Stimulated activated CD8-positive, alpha-beta memory T cell treated with anti-CD3 and anti-CD28 coated beads, Interleukin-7, amount 100 ng/mL, for 48 hours (primary cell): ENCODE data around the gene ABLIM2.

ENCODE experiments used
- DNase-seq, 2 donors: peaks; one replicate each; pipeline ENCODE4 v3.0.0-alpha.2; 2020; ENCODE audit warnings: low read depth in 1 of 2; ENCODE audit errors: extremely low read depth in 1 of 2

Gene ABLIM2

DNA sequence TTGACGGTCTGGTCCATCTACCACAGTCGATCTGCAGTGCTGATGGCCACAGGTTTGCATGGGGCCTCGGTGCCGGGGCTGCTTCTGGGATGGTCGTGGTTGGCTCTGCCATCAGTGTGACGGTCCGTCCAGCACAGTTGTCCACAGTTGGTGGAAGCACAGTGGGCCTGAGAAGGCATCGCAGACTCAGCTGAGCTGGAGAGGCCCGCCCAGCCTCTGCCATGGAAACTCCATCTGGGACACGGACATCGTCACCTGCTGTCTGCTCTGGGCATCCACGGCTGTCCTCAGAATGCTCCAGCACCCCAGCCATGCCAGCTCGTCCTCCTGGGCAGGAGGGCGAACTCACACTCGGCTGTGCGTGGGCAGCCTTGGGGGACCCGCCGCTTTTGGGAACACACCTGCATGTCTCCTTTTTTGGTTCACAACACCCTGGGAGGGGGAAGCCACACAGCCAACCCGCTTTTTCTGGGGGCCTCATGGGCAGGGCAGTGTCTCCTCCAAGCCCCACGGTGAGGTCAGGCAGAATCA lies 33.0 kb downstream of the ABLIM2 start:
- DNase-seq: no peak

DNA sequence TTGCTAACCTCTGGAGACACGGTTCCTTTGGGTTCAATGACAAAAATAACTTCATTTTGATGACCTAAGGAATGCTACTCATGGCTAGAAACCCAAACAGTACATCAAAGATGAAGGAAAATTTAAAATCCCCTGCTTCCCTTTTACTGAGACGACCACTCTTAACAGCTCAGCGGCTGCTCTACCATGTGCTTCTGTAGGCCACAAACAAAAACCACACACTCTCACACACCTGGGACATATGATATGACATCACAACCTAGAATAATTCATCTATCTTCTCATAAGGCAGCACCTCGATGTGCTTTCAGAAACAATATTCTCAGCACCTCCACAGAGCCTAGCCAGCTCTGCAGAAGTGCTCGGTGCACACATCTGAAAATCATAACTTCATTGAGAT lies 34.7 kb downstream of the ABLIM2 start:
- no peak for DNase-seq

DNA sequence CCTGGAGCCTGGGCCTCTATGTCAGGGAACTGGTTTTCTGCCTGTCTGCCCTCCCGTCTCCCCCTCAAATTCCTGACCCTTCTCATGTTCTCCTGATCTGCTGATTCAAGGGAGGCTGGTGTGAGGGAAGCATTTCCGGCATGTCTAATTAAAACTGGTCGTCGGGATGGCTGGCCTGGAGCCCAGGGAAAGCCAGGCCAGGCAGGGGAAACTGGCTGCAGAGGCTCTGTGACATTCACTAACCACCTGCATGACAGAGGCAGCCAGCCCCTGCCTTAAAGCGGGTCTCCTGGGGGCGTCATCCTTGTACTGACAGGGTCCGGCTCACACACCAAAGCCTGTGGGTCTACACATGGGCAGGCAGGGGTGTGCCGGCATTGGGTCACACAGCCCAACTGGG lies 35.2 kb downstream of the ABLIM2 start:
- no peak for DNase-seq

DNA sequence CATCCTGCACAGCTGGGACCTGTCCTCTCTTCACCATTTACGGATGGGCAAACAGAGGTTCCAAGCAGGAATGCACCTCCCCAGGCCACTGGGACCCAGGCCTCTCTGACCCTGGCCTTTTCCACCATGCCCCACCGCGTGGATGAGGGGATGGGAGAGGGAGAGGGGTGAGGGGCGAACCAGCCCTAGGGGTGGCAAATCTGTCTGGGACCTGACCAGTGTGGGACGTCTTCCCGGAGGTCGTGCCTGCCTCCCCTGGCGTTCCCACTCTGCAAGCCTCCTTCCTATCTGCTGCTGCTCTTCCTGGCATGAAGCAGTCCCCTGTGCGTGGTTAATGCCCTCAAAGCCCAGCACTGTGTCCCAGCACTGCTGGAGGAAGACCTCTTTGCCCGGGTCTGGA lies 35.9 kb downstream of the ABLIM2 start:
- DNase-seq: no peak

DNA sequence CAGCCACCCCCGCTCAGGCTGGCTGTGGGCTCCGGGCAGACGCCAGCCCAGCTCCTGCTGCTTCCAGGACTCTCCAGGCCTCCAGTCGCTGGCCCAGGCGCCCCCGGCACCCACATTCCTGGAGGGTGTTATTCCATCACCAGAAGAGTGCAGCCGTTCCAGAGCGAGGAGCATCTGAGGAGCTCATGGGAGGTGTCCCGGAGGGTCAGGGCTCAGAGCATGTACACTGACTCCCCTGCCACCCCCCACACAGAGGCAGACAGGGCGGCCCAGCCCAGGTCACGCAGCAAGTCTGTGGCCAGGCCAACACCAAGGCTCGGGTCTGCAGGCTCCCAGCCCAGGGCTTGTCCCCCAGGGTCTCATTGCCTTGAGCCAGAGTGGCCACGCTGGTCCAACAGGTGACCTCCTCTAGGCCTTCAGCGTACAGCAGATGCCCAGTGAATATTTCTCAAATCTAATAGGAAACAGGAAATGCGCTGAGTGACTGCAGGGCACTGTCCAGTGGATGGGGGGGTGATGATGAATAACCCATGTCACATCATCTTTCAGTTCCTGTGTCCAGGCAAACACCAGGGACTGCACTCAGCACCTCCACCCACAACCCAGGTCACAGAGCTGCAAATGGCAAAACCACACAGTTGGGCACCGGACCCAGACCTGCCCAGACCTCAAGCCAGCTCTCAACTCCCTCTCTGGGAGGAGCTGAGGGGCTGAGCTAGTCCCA lies 37.2 kb downstream of the ABLIM2 start:
- no peak for DNase-seq

- no peak for DNase-seq
Measured at GRCh38 chr4:8120501-8120900, 38.1 kb downstream of the ABLIM2 start.

- DNase-seq: no peak
Measured at GRCh38 chr4:8119877-8120276, 38.7 kb downstream of the ABLIM2 start.

DNA sequence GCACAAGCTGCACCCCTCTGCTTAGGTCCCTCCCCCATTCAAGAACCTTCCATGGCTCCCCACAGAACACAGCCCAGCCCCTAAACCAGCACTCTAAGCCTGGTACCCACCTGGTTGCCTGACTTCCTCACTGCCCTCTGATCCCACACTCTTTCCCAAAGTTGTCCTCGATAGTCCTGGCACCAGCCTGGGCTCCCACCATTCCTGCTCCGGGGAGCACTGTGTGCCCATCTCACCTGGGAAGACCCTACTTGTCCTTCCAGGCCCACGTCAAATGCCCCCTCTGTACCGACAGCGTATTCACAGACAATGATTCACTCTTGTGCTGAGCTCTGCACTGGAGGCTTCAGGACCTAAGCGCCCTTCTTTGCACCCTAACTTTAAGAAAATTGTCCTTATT lies 40.1 kb downstream of the ABLIM2 start:
- no peak for DNase-seq

GRCh38 chr4:8118035-8118434 lies 40.6 kb downstream of the ABLIM2 start:
- no peak for DNase-seq

- peak; percentile 8 to 40 for DNase-seq
Measured at GRCh38 chr4:8117278-8117682, 41.3 kb downstream of the ABLIM2 start.

- DNase-seq: no peak
Measured at GRCh38 chr4:8115916-8116315, 42.7 kb downstream of the ABLIM2 start.

DNA sequence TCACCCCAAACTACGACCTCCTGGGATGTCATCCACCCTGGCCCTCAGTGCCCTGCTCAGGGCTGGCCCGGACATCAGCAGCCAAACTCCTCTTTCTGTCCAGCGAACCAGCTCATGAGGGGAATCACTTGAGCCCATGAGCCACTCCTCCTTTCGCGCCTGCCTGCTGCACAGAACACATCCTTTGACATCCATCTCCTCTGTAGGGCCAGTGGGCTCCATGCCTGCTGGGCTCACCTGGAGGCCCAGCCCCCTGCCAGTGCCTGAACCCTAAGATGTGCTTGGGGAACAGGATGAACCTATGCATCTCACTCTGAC lies 43.5 kb downstream of the ABLIM2 start:
- no peak for DNase-seq

DNA sequence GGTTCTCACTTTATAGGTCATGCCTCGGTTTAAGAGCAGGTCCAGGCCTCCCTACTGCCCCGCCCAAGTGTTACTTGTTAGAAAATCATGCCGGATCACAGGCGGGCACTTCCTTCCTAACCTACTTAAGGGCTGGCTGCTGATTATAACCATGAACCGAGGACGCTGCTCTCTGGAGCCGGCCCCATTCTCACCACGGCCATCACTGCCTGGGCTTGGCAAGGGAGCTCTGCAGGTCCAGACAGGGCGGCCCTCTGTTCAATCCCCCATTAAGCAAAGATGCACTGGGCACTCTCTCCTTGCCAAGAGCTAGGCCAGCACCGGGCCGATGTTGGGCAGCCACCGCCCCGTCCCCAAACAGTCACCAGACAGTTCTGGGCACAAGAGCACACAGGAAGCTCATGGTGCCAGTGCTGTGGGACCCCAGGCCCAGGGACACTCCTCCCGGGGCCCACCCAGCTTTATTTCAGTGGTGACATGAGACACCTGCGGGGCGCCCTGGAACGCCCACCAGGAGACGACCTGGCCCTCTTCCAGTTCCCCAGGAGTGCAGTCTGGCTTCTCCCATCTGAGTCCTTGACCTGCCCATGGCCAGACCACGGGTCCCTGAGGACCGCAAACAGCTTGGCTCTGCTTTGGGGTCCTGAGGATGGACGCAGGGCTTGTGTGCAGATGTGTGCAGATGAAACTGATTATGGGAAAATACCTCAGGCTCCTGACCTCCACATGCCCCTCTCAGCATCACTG lies 44.0 kb downstream of the ABLIM2 start:
- DNase-seq: no peak

GRCh38 chr4:8113611-8114377 lies 44.8 kb downstream of the ABLIM2 start:
- DNase-seq: no peak

GRCh38 chr4:8112672-8113071 lies 45.9 kb downstream of the ABLIM2 start:
- DNase-seq: no peak

GRCh38 chr4:8112036-8112576 lies 46.5 kb downstream of the ABLIM2 start:
- no peak for DNase-seq

DNA sequence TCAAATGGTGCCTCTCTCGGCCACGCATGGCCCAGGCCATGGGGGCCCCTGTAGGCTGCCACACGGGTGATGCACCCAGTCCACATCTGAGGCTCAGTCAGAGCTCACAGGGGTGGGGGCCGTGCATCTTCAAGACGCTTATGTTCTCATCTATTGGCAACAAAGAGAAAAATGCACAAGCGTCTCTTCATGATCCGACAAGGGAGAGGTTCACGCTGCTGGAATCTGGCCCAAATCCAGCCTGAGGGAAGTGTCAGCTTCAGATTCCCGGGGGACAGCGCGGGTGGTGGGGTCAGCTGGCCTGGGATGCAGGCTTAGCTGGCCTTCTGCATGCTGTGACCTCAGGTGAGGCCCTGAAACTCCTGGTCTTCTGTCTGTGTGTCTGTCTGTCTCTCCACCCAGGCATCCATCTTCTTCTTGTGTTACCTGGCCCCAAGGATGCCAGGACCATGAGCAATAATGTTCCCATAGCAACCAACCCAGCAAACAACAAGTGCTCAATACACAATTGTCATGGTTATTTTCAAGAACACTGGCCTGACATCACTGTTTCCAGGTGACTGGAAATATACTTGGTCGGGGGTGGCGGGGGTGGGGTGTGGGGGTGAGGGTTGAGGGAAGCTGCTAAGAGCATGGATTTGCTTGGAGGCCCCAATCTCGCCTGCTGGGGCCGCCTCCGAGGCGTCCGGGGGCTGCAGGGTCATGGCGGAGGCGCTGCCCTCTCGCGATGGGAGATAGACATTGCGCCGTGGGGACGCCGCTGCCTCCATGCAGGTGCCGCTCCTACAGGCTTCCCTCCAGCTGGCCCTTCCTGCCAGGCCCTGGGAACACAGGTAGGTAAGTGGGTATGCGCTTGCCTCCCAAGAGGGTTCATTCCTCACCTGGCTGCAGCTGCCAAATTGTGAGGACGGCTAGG lies 48.3 kb downstream of the ABLIM2 start:
- DNase-seq: peak in 1 of 2 donors; percentile 1

- DNase-seq: no peak
Measured at GRCh38 chr4:8109406-8110065, 49.1 kb downstream of the ABLIM2 start.

GRCh38 chr4:8108991-8109390 lies 49.6 kb downstream of the ABLIM2 start:
- DNase-seq: no peak

DNA sequence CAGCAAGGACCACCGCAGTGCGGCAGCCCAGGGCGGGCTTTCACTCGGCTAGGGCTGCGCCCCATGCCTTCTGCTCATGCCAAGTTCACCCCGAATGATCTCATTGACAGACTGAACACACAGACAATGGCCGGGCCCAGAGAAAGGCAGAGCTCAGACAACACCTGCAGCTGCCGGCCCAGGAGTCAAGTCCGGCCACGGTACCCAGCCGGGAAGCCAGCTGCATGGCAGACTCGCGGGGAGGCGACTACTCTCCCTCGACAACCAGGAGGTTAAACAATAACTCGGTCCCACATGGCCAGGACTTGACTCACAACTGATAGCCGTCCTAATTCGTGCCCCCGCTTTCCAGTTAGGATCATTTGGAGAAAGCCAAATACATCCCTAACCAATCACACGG lies 50.4 kb downstream of the ABLIM2 start:
- no peak for DNase-seq
